Middle frontal gyrus (tissue), 1 donor: ENCODE results near the gene ADSS1.

Experiments used
- DNase-seq: peaks from one replicate; pipeline ENCODE4 v3.0.0-alpha.2; 2015; ENCODE audit warnings: low spot score; ENCODE audit errors: extremely low spot score

Gene ADSS1

GRCh38 chr14:104732931-104733681, 9.1 kb downstream of the ADSS1 start:
- DNase-seq = no peak

DNA sequence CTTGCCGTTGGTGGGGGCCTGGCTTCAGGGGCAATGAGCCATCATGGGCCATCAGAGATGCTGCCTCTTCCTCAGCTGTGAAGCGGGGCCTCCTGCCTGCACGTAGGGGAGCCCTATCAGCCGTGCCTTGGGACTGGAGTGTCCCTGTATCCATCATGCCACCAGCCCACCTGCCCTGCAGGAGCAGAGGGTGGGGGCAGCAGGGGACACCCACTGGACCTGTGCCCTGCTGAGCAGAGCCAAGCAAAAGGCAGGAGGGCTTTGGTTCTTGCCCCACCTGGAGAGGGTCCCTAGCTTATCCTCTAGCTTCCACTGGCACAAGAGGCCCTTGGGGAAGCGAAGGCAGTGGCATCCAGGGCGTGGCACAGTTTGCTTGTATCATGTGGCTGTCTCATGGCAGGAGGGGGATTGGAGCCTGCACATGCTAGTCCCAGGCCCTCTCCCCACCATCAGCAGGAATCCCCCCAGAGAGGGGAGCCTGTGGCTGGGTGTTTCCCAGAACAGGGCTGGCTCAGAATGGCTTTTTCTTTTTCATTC, 10.1 kb downstream of the ADSS1 start:
- DNase-seq = no peak

GRCh38 chr14:104734601-104734990, 10.6 kb downstream of the ADSS1 start:
- DNase-seq = no peak

DNA sequence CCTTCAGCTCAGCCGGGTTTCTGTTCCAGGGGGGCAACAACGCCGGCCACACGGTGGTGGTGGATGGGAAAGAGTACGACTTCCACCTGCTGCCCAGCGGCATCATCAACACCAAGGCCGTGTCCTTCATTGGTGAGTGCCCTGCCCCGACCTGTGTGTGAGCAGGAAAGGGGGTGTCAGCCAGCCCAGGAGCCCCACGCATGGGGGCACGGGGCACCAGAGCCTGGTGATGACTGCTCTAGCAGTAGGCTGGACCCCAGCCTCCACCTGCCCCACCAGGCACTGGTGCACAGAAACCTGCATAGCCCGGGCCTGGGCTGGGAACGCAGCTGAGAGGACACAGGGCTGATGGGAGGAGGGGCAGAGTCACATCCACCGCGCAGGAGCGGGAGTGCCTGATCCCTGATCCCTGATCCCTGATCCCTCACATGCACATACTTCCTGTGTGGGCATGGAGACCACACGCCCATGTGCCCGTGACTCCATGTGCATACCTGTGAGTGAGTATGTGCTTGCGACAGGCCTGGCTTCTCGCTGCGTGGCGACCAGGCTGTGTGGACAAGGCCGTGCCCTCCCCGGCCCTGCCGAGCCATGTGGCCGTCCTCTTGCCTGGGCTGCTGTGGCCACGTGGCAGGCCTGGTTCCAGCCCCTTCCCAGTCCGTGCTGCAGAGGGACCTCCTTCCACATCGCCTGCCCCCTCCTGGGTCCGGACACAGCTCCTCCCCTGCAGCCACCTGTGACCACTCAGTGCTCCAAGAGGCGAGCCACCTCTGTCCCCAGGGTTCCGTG, 11.2 kb downstream of the ADSS1 start:
- DNase-seq = no peak

DNA sequence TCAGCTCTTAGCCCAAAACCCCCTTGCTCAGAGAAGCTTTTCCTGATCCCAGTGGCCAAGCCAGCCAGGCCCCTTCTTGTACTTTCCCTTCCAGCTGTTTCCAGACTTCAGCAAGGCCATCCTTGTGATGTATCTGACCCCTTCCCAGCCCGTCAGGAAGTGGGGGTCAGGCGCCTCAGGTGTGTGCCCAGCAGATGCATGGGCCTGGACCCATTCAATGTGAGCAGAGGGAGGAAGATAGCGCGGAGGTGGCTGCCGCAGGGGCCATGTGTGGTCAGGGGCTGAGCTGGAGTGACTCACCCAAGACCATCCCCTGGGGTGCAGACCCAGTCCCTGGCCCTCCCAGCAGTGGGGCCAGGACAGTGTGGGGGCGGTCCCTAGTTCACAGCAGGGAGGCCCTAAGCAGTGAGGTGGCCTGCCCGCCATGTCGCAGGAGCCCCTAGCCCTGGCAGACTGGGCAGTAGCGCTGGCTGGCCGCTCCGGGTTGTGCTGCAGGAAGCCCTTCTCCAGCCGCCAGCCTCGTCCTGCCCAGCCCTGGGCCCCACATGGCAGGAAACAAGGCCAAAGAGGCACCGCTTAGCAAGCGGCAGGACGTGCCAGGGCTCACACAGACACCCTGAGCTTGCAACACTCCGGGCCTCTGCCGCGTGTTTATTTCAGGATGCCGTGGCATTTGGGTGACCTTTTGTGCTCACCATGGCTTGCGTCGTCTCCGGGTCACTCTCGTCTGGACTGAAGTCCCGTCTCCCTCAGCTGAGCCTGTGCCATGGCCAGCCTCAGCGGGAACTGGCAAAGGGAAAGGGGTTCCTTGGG, 12.0 kb downstream of the ADSS1 start:
- DNase-seq = no peak

DNA sequence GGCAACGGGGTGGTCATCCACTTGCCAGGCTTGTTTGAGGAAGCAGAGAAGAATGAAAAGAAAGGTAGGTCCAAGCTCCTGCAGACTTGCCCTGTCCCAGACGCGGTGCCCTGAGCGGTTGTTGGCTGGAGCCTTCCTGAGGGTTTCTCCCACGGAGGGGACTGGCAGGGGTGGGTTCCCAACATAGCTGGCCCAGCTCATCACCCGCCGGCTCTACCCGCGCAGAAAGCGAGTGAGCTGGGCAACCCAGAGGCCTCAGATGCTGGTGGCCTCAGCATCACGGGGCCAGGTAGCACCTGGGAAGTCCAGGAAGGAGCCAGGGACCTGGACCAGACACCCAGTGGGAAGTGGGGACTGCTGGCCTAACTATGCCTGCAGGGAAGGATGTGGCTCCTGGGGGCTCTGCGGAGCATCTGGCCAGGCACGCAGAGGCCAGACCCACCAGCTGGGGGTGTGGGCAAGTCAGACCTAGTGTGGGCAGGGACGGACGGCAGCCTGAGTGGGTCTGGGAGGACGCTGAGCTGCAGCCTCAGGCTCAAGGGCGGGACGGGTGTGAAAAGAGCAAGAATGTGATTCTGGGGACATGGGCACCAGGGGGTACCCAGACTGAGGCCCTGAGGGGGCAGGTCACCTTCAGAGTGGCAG, 14.5 kb downstream of the ADSS1 start:
- no peak for DNase-seq

DNA sequence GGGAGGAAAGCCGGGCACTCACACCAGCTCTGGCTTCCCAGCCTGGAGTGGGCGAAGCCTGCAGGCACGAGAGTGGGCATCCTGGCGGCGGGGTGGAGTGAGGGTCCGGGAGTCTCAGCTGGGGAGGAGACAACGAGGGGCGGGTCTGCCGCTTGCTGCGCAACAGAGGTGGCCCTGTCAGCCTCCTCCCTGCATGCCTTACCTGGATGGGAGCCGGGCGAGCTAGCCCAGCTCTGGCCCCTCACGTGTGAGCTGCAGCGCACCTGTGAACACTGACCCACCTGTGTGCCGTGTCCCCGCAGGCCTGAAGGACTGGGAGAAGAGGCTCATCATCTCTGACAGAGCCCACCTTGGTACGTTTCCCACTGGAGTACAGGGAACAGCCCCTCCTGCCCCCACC, 15.0 kb downstream of the ADSS1 start:
- no peak for DNase-seq

DNA sequence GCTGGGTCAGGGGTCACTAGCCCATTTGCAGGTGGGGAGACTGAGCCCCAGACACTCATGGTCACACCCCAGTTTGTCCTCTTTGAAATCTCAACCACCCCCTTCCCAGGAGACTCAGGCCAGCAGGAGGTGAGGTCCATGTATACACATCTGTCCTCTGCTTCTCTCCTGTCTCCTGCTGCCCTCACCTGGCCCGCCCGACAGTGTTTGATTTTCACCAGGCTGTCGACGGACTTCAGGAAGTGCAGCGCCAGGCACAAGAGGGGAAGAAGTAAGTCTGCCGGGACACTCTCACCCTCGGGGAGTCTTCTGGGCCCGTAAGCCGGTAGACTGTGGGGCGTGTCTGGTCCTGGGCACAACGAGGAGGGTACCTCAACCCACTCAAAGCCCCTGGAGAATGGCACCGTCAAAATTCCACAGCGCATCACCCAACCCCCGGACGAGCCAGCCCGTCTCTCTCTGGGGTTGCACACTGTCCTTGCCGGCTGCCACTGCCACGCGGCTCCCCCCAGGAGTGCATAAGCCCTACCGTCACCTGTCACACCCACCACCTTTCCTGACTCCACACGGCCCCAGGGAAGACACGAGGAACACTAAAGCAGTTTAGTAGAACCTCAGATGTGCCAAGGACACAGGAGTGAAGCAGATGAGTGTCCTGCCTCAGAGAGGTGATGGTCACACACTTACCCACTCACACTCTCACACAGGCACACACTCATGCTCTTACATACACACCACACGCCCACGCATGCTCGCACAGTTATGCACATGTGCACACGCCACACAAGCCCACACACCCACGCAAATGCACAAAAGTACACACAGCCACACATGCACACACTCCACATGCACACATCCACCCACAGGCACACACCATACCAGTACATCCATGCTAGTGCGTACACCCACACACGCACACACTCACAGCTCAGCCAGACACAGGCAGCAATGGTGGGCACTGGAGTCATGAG, 15.8 kb downstream of the ADSS1 start:
- DNase-seq = no peak

DNA sequence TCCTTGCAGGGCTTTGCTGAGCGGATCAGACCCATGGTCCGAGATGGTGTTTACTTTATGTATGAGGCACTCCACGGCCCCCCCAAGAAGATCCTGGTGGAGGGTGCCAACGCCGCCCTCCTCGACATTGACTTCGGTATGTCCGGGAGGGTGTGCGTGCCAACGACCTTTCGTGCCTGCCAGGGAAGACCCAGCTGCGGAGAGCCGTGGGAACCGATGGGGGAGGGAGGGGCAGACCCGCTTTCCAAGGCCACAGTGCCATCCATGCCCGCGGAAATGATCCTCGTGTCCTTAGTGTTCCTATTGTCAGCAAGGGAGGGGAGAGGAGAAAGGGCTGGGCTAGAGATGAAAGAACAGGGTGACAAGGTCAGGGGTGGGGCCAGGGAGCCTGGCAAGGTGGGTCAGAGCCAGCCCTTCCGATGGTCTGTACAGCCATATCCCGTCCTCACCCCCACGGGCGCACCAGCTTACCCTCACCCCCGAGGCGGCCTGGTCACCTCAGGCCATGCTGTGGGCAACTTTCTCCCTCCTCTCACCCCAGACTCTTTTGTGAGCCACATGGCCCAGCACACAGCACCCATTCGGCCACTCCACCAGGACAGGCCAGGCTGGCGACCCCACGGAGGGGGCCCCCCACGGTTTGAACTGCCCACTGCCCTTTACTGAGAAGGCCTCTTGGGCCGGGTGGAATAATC, 17.2 kb downstream of the ADSS1 start:
- no peak for DNase-seq

- DNase-seq = no peak
Observed at GRCh38 chr14:104741803-104742251, 17.8 kb downstream of the ADSS1 start.

DNA sequence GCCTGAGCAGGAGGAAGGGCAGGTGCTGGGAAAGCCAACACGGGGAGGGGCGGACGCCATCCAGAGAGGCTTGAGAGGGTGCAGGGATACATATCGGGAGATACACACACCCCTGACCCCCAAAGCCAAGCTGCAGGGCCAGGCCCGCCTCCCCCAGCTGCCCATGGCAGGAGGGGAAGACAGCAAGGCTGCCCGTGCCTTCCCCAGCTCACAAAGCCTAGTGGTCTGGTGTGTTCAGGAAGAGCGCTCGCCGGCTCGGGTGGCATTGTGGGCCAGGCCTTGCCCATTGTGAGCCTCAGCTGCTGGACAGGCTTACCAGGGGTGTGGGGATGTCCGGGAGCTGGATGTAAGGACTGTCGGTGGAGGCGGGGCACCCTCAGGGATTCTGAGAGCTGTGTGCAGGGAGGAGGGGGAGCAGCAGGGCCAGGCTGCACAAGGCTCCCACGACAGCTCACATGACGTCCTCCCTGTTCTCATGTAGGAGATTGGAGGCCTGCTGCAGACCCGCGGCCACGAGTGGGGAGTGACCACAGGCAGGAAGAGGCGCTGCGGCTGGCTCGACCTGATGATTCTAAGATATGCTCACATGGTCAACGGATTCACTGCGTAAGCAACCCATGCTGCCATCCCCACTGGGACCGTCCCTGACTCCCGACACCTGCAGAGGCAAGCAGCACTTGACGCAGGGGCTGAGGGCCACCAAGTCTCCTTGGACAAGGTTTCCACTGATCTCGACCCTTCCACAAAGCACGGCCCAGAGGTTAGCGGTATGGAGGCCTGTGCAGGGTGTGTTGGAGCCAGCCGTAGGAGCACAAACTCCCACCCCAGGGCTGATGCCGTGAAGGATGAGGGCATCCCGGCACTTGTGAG, 18.8 kb downstream of the ADSS1 start:
- DNase-seq = no peak

- DNase-seq = no peak
Observed at GRCh38 chr14:104743461-104744380, 19.7 kb downstream of the ADSS1 start.

DNA sequence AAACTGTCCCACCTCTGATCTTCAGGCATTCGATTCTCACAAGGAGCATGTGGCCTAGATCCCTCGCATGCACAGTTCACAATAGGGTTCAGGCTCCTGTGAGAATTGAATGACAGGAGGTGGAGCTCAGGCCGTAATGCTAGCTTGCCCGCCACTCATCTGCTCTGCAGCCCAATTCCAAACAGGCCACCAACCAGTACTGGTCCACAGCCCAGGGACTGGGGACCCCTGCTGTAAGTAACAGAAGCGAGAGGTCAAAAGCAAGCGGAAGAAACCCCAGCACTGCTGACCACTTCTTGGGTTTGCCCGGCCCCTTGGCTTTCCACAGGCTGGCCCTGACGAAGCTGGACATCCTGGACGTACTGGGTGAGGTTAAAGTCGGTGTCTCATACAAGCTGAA, 20.5 kb downstream of the ADSS1 start:
- DNase-seq = no peak

GRCh38 chr14:104745431-104745830, 21.4 kb downstream of the ADSS1 start:
- DNase-seq = no peak

DNA sequence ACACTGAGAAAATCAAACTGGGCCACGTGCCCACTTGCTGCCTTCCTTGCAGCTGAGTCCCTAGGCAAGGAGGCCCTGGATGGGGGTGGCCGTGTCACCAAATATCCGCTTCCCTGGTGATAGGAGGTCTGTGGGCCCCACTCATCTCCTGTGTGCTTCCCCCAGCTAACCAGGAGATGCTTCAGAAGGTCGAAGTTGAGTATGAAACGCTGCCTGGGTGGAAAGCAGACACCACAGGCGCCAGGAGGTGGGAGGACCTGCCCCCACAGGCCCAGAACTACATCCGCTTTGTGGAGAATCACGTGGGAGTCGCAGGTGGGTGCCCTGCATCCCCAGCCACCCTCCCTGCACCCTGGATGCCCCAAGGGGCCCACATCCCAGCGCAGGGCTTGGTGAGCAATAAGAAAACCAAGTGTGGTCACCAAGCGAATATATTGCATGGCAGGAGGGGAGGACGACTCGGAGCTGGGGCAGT, 22.1 kb downstream of the ADSS1 start:
- DNase-seq = no peak

- no peak for DNase-seq
Observed at GRCh38 chr14:104746934-104747481, 23.0 kb downstream of the ADSS1 start.

GRCh38 chr14:104747876-104748275, 23.8 kb downstream of the ADSS1 start:
- no peak for DNase-seq
